ENCODE measurements around the gene DDX1.

The DDX1 gene

GRCh38 chr2:15646661-15647060 lies 55.0 kb downstream of the DDX1 start:
- TF ChIP-seq TAF1 (IDR thresholded peaks at IDR 0.05; ENCODE audit: low read depth) (no peak), CREB1 (IDR thresholded peaks at IDR 0.05; ENCODE audit: low read depth) (no peak), FOXM1 (IDR thresholded peaks at IDR 0.05; ENCODE audit: borderline replicate concordance, low read depth) (no peak), RAD21 (IDR thresholded peaks at IDR 0.05; ENCODE audit: low read depth) (no peak), TCF12 (IDR thresholded peaks at IDR 0.05; ENCODE audit: low read depth) (no peak), NFIC (IDR thresholded peaks at IDR 0.05) (no peak), USF1 (IDR thresholded peaks at IDR 0.05) (no peak), MAX (IDR thresholded peaks at IDR 0.05) (no peak), ZBTB7A (IDR thresholded peaks at IDR 0.05; ENCODE audit: low read depth) (no peak), TEAD4 (IDR thresholded peaks at IDR 0.05) (no peak), YY1 (IDR thresholded peaks at IDR 0.05; ENCODE audit: low read depth) (no peak), CEBPB (IDR thresholded peaks at IDR 0.05) (no peak), REST (IDR thresholded peaks at IDR 0.05; ENCODE audit: low read depth) (no peak), EGR1 (IDR thresholded peaks at IDR 0.05) (no peak), EP300 (IDR thresholded peaks at IDR 0.05; ENCODE audit: borderline replicate concordance) (no peak)

GRCh38 chr2:15647622-15648590 lies 56.2 kb downstream of the DDX1 start:
- TF ChIP-seq TCF12 (IDR thresholded peaks at IDR 0.05; ENCODE audit: low read depth) (no peak), RAD21 (IDR thresholded peaks at IDR 0.05; ENCODE audit: low read depth) (no peak), CREB1 (IDR thresholded peaks at IDR 0.05; ENCODE audit: low read depth) (no peak), YY1 (IDR thresholded peaks at IDR 0.05; ENCODE audit: low read depth) (no peak), TAF1 (IDR thresholded peaks at IDR 0.05; ENCODE audit: low read depth) (no peak), CEBPB (IDR thresholded peaks at IDR 0.05) (no peak), EGR1 (IDR thresholded peaks at IDR 0.05) (no peak), MAX (IDR thresholded peaks at IDR 0.05) (no peak), USF1 (IDR thresholded peaks at IDR 0.05) (no peak), FOXM1 (IDR thresholded peaks at IDR 0.05; ENCODE audit: borderline replicate concordance, low read depth) (no peak)

GRCh38 chr2:15648593-15649525 lies 57.2 kb downstream of the DDX1 start:
- TF ChIP-seq YY1 (IDR thresholded peaks at IDR 0.05; ENCODE audit: low read depth) (no peak), NFIC (IDR thresholded peaks at IDR 0.05) (no peak), ZBTB7A (IDR thresholded peaks at IDR 0.05; ENCODE audit: low read depth) (no peak), CREB1 (IDR thresholded peaks at IDR 0.05; ENCODE audit: low read depth) (no peak), EP300 (IDR thresholded peaks at IDR 0.05; ENCODE audit: borderline replicate concordance) (no peak), TAF1 (IDR thresholded peaks at IDR 0.05; ENCODE audit: low read depth) (no peak), TCF12 (IDR thresholded peaks at IDR 0.05; ENCODE audit: low read depth) (no peak), CEBPB (IDR thresholded peaks at IDR 0.05) (no peak), USF1 (IDR thresholded peaks at IDR 0.05) (no peak), REST (IDR thresholded peaks at IDR 0.05; ENCODE audit: low read depth) (no peak), TEAD4 (IDR thresholded peaks at IDR 0.05) (no peak), EGR1 (IDR thresholded peaks at IDR 0.05) (no peak), RAD21 (IDR thresholded peaks at IDR 0.05; ENCODE audit: low read depth) (no peak), FOXM1 (IDR thresholded peaks at IDR 0.05; ENCODE audit: borderline replicate concordance, low read depth) (no peak), MAX (IDR thresholded peaks at IDR 0.05) (no peak)

Measured in Ishikawa (cell line).